GM19238 (cell line): ENCODE data around the gene CDCA4.
"Not testable (repeated sequence)": the region's sequence is repeated elsewhere in the genome, so short reads cannot be mapped to it uniquely, and the experiment has no call there.

Experiments used
- DNase-seq: peaks from one replicate; pipeline ENCODE4 v3.0.0; 2011; ENCODE audit warnings: low spot score; ENCODE audit not compliant: insufficient read length

The CDCA4 gene

DNA sequence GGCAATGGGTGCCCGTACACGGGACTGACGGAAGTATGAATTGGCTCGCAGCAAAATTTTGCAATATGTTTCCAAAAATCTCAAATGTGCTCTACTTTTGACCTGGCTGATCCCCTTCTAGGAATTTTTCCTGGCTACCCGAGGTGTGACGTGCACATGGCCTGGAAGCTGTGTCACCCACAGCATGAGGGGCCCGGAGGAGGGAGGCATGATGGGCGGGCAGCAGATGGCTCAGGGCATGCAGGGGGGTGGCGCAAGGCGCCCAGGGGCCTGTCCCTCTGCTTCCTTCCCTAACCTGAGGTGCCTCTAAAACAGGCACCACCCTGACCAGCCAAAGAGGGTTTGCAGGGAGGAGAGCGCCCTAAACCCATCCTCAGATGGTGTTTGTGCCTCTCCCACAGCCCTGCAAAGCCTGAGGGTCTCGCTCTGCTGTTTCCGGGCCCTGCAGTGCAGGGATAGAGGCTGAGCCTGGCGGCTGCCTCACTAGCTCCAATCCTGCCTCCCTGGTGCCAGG, 37.7 kb upstream of the CDCA4 start:
- DNase-seq: no peak

DNA sequence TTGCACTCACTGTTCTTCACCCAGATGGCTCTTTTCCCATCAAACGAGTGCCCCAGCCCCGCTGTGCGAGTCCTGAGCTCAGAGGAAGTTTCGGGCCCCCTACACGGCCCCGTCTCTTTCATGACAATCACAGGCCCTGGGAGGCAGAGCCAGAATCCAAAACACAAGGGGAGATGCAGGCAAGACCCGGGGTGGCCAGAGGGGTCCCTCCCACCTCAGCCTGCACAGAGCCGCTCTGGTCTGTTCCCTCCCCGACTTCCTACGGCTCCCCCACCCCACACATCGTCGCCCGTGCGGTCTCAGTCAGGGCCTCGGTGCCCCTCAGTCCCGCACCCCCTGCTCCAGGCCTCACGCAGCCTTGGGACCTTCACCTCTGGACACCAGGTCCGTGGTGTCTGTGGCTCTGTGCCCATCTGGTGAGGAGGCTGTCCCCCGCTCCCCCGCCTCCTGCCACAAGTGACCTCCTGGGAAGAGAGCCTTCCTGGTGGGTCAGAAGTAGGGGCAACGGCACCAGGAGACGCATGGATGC, 35.5 kb upstream of the CDCA4 start:
- DNase-seq: no peak

DNA sequence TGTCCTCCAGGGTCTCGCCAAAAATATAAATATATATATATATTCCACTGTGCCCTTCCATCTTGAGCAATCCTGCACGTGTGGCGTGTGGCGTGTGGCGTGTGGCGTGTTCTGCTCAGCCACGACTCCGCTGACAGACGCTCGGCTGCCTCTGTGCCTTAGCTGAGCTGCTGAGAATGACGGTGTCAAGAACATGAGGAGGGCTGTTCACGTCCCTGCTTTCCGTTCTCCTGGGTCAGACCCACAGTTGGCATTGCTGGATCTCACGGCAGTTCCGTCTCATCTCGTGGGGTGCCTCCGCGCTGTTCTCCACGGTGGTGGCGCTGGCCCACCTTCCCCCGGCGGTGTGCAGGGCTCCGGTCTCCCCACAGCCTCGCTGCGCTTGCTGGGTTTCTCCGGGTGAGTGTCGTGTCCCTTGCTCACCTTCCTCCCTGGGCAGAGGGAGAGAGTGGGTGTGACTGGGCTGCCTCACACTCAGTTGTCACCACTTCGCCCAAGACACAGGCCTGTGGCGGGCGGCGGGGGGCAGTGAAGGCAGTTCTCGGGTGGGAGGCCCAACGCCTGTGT, 34.9 kb upstream of the CDCA4 start:
- DNase-seq: no peak

DNA sequence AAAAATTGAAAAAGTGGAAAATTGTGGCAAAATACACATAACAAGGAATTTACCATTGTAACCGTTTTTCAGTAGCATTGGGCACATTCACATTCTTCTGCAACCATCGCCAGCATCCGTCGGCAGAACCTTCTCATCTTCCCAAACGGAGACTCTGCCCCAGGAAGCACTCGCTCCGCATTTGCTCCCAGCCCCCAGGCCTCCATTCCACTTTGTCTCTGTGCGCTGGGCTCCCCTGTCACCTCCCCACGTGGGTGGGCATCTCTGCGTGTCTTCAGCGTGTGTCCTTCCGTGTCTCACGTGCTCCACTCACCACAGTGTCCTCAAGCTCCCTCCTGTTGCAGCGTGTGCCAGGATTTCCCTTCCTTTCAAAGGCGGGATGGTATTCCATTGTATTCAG, 34.5 kb upstream of the CDCA4 start:
- DNase-seq: no peak

DNA sequence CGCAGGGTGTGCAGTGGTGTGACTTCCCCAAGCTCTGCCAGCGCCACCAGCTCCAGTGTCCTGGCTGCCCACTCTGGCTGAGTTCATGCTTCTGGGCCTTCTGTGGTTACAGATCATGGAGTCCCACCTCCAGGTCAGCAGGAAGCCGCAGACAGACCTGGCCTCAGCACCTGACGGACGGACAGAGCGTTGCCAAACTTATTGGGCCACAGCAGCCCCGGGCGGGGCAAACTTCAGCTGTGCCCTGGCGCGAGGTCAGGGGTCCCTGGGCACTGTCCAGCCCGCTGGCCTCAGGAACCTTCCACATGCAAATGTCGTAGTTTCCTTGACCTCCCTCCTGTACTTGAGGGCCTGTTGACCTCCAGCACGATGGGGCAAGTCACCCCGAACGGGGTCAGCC, 33.1 kb upstream of the CDCA4 start:
- DNase-seq: no peak

DNA sequence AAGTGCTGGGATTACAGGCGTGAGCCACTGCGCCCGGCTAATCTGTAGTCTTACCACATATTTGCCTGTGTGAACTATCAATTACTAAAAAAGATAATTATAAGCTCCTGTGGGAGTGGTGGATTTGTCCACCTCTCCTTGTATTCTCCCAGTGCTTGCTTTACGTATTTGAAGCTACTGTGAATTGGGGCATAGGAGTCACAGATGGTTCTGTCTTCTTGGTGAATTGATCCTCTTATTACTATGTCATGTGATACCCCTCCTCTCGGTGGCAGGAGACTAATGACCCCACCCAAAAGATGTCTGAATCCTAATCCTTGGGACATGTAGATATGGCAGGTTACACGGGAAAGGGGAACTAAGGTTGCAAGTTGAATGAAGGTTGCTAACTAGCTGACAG, 32.5 kb upstream of the CDCA4 start:
- DNase-seq: no peak

DNA sequence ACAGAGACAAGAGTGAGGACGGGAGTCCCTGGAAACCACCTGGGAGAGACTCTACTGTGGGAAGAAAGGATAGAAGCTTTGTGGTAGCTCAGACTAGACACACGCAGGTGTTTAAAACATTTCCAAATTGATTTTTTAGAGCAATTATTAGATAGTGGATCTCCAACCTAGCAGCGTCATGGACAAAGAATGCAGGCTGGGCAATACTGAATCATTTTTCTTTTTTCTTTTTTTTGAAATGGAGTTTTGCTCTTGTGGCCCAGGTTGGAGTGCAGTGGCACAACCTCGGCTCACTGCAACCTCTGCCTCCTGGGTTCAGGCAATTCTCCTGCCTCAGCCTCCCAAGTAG, 31.2 kb upstream of the CDCA4 start:
- DNase-seq: no peak

DNA sequence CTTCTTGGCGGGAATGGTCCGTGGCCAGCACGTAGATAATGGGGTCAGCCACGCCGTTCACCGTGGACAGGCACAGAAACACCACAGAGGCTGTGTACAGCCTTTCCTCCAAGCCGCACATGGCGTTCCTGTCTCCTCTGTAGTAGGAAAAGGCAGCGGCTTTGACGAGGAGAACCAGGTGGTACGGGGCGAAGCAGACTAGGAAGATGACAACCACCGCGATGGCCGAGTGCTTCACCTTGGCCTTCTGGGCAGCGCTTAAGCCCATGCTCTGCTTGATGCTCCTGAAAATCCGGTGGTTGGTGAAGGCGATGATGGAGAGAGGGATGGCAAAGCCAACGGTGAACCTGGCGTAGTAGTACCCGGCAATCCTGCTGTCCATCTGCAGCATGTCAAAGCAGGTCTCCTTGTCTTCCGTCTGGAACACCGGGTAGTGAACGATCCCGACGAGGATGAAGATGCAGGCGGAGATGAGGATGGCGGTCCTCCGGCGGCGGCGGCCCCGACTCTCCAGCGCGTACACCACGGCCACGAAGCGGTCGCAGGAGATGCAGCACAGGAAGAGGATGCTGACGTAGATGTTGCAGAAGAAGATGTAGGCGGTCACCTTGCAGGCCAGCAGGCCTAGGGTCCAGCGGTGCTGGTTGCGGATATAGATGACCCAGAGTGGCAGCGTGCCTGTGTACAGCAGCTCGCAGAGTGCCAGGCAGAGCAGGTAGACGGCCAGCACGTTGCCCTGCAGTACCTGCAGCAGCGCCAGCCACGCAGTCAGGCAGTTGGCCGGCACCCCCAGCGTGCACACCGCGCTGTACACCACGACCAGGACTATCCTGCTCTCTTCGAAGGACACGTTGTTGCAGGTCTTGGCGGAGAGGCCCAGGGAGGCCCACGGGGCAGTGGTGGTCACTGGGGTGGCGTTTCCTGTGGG, 30.6 kb upstream of the CDCA4 start:
- no peak for DNase-seq

DNA sequence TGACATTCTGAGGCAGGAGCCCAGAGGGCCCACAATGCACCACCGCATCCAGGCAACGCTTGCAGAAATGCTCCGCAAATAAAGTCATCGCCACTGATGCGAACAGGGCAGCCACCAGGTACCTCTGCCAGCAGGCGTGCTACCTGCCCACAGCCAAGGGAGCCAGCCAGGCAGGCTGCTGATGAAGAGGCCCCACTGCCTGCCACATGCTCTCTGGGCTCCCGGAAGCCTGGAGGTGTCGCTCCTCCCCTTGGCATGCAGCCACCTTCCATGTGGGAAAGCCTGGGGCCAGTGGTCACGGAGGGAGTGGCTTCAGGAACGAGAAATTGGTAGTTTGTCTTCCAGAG, 29.6 kb upstream of the CDCA4 start:
- no peak for DNase-seq

DNA sequence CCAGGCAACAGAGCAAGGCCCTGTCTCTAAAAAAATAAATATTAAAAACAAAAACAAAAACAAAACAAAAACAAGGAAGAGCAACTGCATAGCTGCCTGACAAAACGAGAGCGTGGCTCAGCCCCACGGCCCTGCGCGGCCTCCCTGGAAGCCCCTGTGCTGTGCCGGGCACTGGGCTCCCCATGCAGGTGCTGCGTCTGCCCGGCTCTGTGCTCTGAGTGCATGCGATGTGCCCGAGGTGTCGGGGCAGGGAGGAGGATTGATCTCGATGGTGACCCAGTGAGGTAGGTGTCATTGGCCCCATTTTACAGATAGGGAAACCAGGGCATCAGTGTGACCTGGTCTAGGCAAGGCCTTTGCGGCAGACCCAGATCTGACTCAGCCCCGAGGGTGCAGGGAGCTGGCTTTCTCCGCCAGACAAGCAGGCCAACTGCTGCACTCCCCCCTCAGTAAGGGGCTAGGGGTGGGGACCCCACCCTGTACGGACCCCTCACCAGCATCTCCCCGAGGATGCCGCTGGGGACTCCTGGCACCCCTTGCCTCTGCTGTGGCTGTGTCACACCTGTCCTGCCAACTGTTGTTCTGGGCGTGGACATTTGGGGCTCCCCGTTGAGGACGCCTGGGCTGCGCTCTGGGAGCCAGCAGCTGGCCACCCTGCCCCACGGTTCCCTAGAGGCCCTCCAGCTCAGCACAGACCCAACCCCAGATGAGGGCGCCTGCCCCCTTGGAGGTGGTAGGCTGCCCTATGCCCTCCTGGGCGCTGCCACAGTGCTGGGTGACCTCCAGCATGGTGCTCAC, 29.1 kb upstream of the CDCA4 start:
- DNase-seq: no peak

DNA sequence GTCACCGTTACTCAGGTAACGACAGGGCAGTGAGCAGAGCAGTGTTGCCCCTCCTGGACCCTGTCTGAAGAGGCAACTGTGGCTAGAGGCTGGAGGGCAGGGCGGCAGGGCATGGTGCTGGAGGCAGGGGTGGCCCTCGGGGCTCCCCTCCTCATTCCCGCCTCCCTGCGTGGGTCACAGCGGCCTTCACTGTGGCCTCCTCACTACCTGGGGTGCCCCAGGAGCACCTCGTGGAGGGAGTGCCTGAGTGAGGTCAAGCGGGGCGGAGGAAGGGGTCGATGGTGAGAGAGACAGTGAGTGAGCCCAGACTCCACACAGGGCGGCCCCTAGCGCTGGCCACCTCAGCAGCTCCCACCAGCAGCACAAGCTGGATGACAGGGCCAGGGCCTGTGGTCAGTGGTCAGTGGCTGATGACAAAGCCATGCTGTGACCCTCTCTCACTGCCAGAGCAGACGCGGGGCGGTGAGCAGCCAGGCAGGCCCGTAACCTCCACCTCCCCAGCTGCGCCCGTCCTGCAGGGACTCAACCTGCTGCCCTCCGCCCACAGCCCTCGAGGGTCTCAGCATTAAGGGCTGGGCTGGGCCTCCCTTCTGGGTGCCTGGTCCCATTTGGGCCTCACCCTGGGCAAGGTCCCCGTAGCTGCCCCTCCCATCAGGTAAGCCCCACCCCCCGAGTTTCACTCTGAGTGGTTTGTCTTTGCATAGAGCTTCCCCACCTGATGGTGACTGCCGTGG, 26.6 kb upstream of the CDCA4 start:
- DNase-seq: no peak

DNA sequence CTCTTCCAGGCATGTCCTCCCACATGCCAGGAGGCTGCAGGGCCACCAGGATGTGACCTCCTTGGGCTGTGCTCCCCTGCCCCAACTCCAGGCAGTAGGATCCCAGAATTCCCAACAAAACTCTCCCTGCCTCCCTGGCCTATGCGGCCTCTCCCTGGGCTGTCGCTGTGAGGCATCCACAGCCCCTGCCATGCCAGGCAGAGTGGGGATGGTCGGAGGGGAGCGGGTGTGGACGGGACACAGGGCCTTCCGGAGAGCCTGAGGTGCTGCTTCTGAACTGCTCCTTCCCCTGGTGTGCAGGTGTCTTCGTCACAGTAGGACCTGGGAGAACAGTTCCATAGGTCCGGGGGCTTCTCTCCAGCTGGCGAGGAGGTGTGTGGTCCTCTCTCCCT, 26.0 kb upstream of the CDCA4 start:
- no peak for DNase-seq

DNA sequence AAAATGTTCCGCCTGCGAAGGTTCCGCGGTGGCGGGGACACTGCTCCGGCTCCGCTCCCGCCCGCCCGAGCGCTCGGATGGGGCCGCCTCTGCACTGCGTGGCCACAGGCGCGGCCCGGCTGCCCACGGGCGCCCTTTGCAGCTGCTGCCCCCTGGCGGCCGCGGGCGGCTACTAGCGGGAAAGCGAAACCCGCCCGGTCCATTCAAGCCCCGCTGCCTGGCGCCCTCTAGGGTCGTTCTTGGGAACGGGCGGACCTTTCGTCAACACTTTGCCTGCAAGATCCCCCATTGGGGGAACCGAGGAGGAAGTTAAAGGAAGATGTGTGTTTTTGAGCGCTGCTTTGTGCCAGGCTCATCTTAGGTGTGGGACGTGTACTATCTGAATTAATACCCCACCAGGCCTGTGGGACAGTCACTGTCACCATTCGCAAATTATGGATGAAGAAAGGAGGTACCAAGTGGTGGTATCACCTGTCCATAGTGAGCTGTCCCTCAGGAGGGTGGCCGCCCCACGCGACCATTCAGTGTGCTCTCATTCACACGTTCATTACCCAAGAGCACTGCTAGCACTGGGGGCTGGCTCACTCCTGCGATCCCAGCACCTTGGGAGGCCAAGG, 24.9 kb upstream of the CDCA4 start:
- DNase-seq: peak; percentile 96

DNA sequence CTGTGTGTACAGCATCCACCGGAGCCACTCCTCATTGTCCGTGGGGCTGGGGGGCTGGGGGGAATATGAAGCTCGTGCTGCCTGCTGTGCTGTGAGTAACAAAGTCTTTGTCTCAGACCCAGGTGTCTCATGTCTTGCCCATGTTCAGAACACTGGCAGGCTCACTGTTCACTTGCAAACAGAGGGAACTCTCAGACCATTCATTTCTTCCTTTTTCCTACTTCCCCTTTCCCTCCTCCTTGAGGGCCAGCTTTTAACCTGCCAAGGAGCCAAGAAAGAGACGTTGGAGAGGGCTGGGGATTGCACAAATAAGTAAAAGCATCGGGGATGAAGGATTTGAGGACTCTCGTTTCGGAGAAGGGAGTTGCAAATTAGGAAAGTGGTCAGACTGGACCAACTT, 22.8 kb upstream of the CDCA4 start:
- DNase-seq: no peak

DNA sequence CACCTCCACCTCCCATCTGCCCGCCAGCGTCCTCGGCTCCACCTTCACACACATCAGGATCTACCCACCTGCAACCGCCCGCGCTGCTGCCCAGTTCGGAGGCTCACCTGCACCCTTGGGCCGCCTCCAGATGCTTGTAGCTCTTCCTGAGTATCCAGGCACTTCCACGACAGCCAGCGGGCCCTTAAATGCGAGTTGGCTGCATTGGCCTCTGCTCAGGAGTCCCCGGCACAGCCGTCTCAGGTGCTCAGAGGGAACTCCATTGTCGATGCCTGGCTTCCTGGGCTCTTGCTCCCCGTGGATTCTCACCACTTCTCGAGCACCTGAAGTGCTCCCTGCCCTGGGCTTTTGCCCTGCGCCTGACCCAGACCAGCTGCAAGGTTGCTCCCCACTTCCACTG, 21.9 kb upstream of the CDCA4 start:
- DNase-seq: no peak

DNA sequence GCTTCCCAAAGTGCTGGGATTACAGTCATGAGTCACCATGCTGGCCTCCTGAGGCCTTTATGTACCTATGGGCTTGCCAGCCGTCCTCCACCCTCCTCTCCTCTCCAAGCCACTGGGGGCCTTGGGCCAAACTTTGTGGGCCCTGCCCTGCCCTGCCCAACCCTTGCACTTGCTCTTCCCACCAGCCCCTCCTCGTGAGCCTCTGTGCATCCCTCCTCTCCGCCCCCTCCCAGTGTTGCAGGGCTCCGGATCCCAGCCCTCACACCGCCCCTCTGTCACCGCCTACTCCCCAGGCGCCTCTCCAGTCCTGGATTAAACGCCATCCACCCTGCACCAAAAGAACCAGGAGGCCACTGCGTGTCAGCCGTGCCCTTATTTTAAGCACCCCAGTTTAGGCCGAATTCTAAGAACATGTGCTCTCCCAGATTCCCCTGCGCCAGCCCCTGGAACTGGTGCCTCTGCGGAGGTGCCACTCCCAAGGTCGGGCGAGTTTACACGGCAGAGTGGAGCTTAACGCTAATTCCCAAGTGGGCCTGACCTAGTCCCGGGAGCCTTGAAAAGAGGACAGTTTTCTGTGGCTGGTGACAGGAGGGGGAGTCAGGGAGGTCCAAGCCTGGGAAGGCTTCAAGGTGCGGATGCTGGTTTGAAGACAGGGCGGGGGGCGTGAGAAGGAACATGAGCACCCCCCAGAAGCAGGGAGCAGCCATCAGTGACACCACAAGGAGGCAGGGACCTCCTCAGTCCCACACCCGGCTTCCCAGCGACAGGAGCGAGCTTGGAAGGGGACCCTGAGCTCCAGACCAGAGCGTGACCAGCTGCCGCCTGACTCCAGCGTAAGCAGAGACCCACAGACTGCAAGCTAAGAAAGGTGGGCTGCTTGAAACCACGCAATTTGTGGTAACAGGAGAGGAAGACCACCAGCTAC, 21.2 kb upstream of the CDCA4 start:
- no peak for DNase-seq

DNA sequence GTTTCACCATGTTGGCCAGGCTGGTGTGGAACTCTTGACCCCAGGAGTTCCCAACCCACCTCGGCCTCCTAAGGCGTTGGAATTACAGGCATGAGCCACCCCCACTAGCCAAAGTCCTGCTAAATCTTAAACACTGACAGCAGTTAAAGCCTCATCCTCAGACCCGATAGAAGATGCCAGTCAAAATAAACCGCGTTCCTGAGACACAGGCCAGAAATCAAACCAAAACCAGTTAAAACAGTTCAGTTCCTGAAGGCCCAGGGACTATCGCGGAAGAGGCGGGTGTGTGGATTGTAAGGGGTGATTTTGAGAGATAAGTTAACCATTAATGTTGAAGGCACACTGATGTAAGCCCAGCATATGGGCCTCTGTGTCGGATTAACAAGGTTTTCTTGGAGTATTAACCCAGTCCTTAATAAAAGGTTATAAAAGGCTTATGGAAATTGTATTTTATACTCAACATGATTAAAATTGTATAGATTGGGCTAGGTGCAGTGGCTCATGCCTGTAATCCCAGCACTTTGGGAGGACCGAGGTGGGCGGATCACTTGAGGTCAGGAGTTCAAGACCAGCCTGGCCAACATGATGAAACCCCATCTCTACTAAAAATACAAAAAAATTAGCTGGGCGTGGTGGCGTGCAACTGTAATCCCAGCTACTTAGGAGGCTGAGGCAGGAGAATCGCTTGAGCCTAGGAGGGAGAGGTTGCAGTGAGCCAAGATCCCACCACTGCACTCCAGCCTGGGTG, 18.7 kb upstream of the CDCA4 start:
- no peak for DNase-seq

DNA sequence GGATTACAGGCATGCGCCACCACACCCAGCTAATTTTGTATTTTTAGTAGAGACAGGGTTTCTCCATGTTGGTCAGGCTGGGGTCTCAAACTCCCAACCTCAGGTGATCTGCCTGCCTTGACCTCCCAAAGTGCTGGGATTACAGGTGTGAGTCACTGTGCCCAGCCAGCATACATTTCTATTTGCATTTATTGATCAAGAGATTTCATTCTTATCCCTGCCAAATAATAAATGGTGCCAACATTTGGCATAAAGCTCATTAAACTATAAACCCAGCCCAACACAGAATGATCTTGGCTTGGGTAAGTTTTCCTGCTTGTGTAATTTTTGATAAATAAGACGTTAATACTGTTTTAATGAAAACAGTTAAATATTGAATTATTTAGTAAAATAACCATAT, 14.7 kb upstream of the CDCA4 start:
- not testable (repeated sequence) for DNase-seq
